Endodermal cell (in vitro differentiated cells): ENCODE measurements around the gene PRIM1. TPM values are rescaled to one million over a fixed set of nuclear protein-coding genes. Genes with fewer than 3 reads are reported as not detected.
A peak's percentile ranks its signal among the peaks of the same experiment; 100 is the strongest.
"Not testable (repeated sequence)": the region's sequence is repeated elsewhere in the genome, so short reads cannot be mapped to it uniquely, and the experiment has no call there.

Experiments
- DNase-seq: peaks from one replicate; pipeline ENCODE4 v3.0.0-alpha.2; 2017
- H3K27ac ChIP-seq: 2 replicates; pipeline ENCODE4 v1.5.1; 2013; ENCODE audit warnings: mild to moderate bottlenecking, low read depth, low read length, moderate library complexity
- H3K27me3 ChIP-seq: 2 replicates; pipeline ENCODE4 v1.6.1; 2013; ENCODE audit warnings: mild to moderate bottlenecking, low read length, moderate library complexity; ENCODE audit not compliant: insufficient read depth, control insufficient read depth, poor library complexity, severe bottlenecking
- H3K36me3 ChIP-seq: 2 replicates; pipeline ENCODE4 v1.7.0; 2013; ENCODE audit warnings: mild to moderate bottlenecking, low read length, moderate library complexity; ENCODE audit not compliant: control insufficient read depth, insufficient read depth
- H3K4me1 ChIP-seq: one replicate; pipeline ENCODE4 v1.7.0; 2013; ENCODE audit warnings: low read length; ENCODE audit not compliant: control insufficient read depth, insufficient read depth
- H3K4me3 ChIP-seq: 2 replicates; pipeline ENCODE4 v1.5.1; 2013; ENCODE audit warnings: mild to moderate bottlenecking, low read length, moderate library complexity
- H3K9ac ChIP-seq: 2 replicates; pipeline ENCODE4 v1.6.1; 2013; ENCODE audit warnings: mild to moderate bottlenecking, low read length, moderate library complexity; ENCODE audit not compliant: poor library complexity, severe bottlenecking; ENCODE audit errors: extremely low read depth
- H3K9me3 ChIP-seq: 2 replicates; pipeline ENCODE4 v1.6.1; 2013; ENCODE audit warnings: mild to moderate bottlenecking, low read length, moderate library complexity; ENCODE audit not compliant: control insufficient read depth
- H3K27ac Mint-ChIP-seq: 2 replicates; pipeline ENCODE4 v1.8.0; 2020; ENCODE audit warnings: mixed read lengths
- H3K27me3 Mint-ChIP-seq: 2 replicates; pipeline ENCODE4 v1.8.0; 2021; ENCODE audit warnings: mild to moderate bottlenecking, mixed read lengths; ENCODE audit not compliant: insufficient read depth
- H3K36me3 Mint-ChIP-seq: 2 replicates; pipeline ENCODE4 v1.8.0; 2020; ENCODE audit warnings: low read depth, mixed read lengths
- H3K4me1 Mint-ChIP-seq: 2 replicates; pipeline ENCODE4 v1.8.0; 2020; ENCODE audit warnings: mixed read lengths
- H3K4me3 Mint-ChIP-seq: 2 replicates; pipeline ENCODE4 v1.8.0; 2020; ENCODE audit warnings: mild to moderate bottlenecking, moderate library complexity, mixed read lengths
- H3K9me3 Mint-ChIP-seq: 2 replicates; pipeline ENCODE4 v1.8.0; 2020; ENCODE audit warnings: mild to moderate bottlenecking, mixed read lengths
- WGBS, 2 experiments: methylation state at CpG; one replicate each; pipeline versions ENCODE4 v1.1.5 to v1.1.7; 2013; ENCODE audit warnings: missing lambda C conversion rate in 2 of 2, mixed read lengths in 1 of 2; ENCODE audit not compliant: insufficient coverage in 1 of 2, insufficient read length in 1 of 2; 5-methylcytosine and 5-hydroxymethylcytosine counted together
- total RNA-seq, 2 donors: library from RNA; stranded (reverse); fragmentation: NEBNext Ultra II Directional in 1 of 2; extraction: Animal tissue kit (Norgen Biotek cat#: 25700) in 1 of 2; gene quantifications; 2 replicates in 1 of 2; 3 replicates in 1 of 2; pipeline ENCODE4 v1.2.1, GENCODE V29; 2021
- TF ChIP-seq, protein P1 (sequence below): fragments of 200-600 bp; sonication (generic); conservative IDR thresholded peaks from 2 replicates; pipeline ENCODE4 v1.5.0; 2021; ENCODE audit warnings: antibody characterized with exemption, mild to moderate bottlenecking

Gene PRIM1
- total RNA-seq, 2 donors from 2014 or later, result 34.8 to 44.2 TPM

DNA sequence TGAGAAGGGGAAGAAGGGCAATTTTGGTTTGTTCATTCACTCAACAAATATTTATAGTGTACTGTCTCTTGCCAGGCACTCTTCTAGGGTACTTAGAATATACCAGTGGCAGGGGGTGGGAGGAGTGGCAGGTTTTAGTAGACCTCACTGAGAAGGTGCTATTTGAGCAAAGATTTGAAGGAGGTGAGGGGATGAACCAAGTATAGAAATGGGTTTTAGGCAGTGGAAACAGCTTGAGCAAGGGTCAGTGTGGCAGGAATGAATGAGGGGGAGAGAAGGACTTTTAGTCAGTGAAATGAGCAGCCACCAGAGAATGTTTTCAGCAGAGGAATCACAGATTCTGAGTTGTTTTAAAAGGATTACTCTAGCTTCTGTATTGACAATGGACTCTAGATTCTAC lies 2.3 kb downstream of the PRIM1 start:
- Mint-ChIP-seq H3K27ac (peak overlapping the region; percentile 8), H3K9me3 (no peaks in the 10 kb centered on the region)
- DNase-seq, result no peak

DNA sequence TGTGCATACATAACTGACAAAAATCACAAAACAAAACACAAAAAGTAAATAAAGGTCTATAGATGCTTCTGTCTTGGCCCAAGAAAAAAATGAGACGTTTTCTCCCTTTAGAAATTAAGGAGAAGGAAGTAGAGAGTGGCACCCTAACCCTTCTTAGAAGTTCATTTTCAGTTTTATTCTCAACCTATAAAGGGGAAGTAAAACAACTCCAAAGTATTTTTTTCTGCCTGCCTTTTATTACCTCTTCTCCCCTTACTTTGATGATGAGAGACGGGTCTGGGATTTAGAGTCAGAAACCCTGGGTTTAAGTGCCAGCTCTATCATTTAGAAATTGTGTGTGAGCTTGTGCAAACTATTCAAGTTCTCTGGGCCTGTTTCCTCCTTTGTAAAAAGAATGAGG lies 2.8 kb downstream of the PRIM1 start:
- H3K27me3 Mint-ChIP-seq, result no peaks in the 10 kb centered on the region
- H3K36me3 Mint-ChIP-seq, result peaks cover 33% of the 10 kb centered on the region
- no peak for DNase-seq
- no peak overlapping the region for H3K4me3 Mint-ChIP-seq
- no peak overlapping the region for H3K9ac ChIP-seq
- H3K27ac Mint-ChIP-seq, result no peak overlapping the region
- no peaks in the 10 kb centered on the region for H3K27me3 ChIP-seq
- 83 to 100% methylated on average over 1 to 2 of the region's 2 CpGs for WGBS, 2 experiments
- H3K27ac ChIP-seq, result no peak overlapping the region
- peaks cover 10% of the 10 kb centered on the region for H3K4me1 Mint-ChIP-seq
- no peaks in the 10 kb centered on the region for H3K9me3 Mint-ChIP-seq
- H3K9me3 ChIP-seq, result no peaks in the 10 kb centered on the region
- no peak overlapping the region for H3K4me3 ChIP-seq
- peaks cover 4% of the 10 kb centered on the region for H3K4me1 ChIP-seq
- TF ChIP-seq, protein P1, sequence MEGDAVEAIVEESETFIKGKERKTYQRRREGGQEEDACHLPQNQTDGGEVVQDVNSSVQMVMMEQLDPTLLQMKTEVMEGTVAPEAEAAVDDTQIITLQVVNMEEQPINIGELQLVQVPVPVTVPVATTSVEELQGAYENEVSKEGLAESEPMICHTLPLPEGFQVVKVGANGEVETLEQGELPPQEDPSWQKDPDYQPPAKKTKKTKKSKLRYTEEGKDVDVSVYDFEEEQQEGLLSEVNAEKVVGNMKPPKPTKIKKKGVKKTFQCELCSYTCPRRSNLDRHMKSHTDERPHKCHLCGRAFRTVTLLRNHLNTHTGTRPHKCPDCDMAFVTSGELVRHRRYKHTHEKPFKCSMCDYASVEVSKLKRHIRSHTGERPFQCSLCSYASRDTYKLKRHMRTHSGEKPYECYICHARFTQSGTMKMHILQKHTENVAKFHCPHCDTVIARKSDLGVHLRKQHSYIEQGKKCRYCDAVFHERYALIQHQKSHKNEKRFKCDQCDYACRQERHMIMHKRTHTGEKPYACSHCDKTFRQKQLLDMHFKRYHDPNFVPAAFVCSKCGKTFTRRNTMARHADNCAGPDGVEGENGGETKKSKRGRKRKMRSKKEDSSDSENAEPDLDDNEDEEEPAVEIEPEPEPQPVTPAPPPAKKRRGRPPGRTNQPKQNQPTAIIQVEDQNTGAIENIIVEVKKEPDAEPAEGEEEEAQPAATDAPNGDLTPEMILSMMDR, result no peak
- peaks cover 17% of the 10 kb centered on the region for H3K36me3 ChIP-seq

More for the DNA sequence above, 2.3 kb downstream of the PRIM1 start:
- H3K27ac ChIP-seq, result no peak overlapping the region
- H3K36me3 ChIP-seq, result peaks cover 17% of the 10 kb centered on the region
- no peak overlapping the region for H3K4me3 ChIP-seq
- TF ChIP-seq, protein P1, result no peak
- Mint-ChIP-seq H3K36me3 (peaks cover 33% of the 10 kb centered on the region), H3K27me3 (no peaks in the 10 kb centered on the region), H3K4me3 (peak overlapping the region; percentile 82), H3K4me1 (peaks cover 10% of the 10 kb centered on the region)
- peaks cover 4% of the 10 kb centered on the region for H3K4me1 ChIP-seq
- no peak overlapping the region for H3K9ac ChIP-seq
- no peaks in the 10 kb centered on the region for H3K27me3 ChIP-seq
- no peaks in the 10 kb centered on the region for H3K9me3 ChIP-seq

DNA sequence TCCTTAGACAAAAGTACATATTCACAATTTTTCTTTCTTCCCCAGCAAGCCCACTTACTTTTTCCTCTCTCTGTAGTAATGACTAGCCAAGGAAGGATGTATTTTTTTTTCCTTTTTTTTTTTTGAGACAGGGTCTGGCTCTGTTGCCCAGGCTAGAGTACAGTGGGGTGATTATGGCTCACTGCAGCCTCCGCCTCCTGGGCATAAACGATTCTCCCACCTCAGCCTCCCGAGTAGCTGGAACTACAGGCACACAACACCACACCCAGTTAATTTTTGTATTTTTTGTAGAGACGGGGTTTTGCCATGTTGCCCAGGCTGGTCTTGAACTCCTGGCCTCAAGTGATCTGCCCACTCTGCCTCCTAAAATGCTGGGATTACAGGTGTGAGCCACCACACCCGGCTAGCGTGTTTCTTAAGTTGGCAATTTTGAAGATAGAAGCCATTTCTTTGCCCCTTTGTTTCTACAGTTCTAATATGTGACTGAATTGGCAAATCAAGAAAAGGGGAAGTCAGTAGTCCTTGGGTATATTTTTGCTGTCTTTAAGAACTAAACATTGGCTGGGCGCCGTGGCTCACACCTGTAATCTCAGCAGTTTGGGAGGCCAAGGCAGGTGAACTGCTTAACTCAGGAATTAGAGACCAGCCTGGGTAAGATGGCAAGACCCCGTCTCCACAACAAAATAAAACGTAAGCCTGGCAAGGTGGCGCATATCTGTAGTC lies 23.8 kb downstream of the PRIM1 start:
- TF ChIP-seq, protein P1, result no peak
- Mint-ChIP-seq H3K4me3 (no peak overlapping the region), H3K27ac (no peak overlapping the region), H3K9me3 (no peaks in the 10 kb centered on the region), H3K36me3 (peaks cover 51% of the 10 kb centered on the region), H3K4me1 (peaks cover 8% of the 10 kb centered on the region), H3K27me3 (no peaks in the 10 kb centered on the region)
- H3K36me3 ChIP-seq, result peaks cover 30% of the 10 kb centered on the region
- WGBS, 2 experiments, result 97% methylated on average over 9 to 11 of the region's 11 CpGs
- no peaks in the 10 kb centered on the region for H3K4me1 ChIP-seq
- no peaks in the 10 kb centered on the region for H3K27me3 ChIP-seq
- no peaks in the 10 kb centered on the region for H3K9me3 ChIP-seq
- DNase-seq, result no peak
- no peak overlapping the region for H3K4me3 ChIP-seq
- no peak overlapping the region for H3K27ac ChIP-seq
- no peak overlapping the region for H3K9ac ChIP-seq

- H3K4me3 ChIP-seq, result peak overlapping the region; percentile 99
- 90 to 95% methylated on average over 11 to 15 of the region's 15 CpGs for WGBS, 2 experiments
- H3K9ac ChIP-seq, result not testable (repeated sequence)
Measured at GRCh38 chr12:56726196-56726675, 25.9 kb downstream of the PRIM1 start.

More at GRCh38 chr12:56726196-56726675, 25.9 kb downstream of the PRIM1 start:
- Mint-ChIP-seq H3K27ac (peak overlapping the region; percentile 99), H3K4me1 (peaks cover 27% of the 10 kb centered on the region), H3K4me3 (peak overlapping the region; percentile 100), H3K36me3 (peaks cover 51% of the 10 kb centered on the region)
- not testable (repeated sequence) for H3K27me3 ChIP-seq, H3K9me3 ChIP-seq, DNase-seq, H3K27me3 Mint-ChIP-seq, H3K9me3 Mint-ChIP-seq, H3K4me1 ChIP-seq
- Histone ChIP-seq H3K36me3 (peaks cover 38% of the 10 kb centered on the region), H3K27ac (peak overlapping the region; percentile 95)
